T-helper 1 cell treated with Interleukin-12 subunit alpha and Interleukin-12 subunit beta and Interleukin-4 antibody, amounts not matched to agents 30 ng/mL and 1 ng/mL, for 36 hours (primary cell): ENCODE measurements around the gene PPP1R16B. TPM values are rescaled to one million over a fixed set of nuclear protein-coding genes. Genes with fewer than 3 reads are reported as not detected.

ENCODE experiments used
- intact Hi-C: fragments of 100-400 bp; cut with micrococcal nuclease; formaldehyde crosslinking; loops from one replicate; pipeline ENCODE4 v1.15.1; 2024
- total RNA-seq: library from RNA; stranded (reverse); gene quantifications from 2 replicates; pipeline ENCODE4 v1.2.3, GENCODE V29; 2022

Gene PPP1R16B
- total RNA-seq, 1 donor from 2014 or later, result 102 TPM

GRCh38 chr20:38842558-38842981 lies 37.1 kb downstream of the PPP1R16B start:
- intact Hi-C loops, result loop anchor here (1.0 to 2.0 kb wide), 5 partner anchors 9 to 51 kb away; partner anchors contain the start of gene PPP1R16B

- intact Hi-C loops, result loop anchor here (2.0 kb wide), 2 partner anchors 13 to 39 kb away; partner anchors contain the start of gene PPP1R16B
These were observed 37.8 kb downstream of the PPP1R16B start for GRCh38 chr20:38843346-38843745.

GRCh38 chr20:38844963-38845362 lies 39.5 kb downstream of the PPP1R16B start:
- intact Hi-C loops, result no loop called here

GRCh38 chr20:38847840-38848239 lies 42.3 kb downstream of the PPP1R16B start:
- intact Hi-C loops, result no loop called here

GRCh38 chr20:38853759-38854158 lies 48.3 kb downstream of the PPP1R16B start:
- intact Hi-C loops, result no loop called here

- intact Hi-C loops, result loop anchor here (5.0 kb wide), 1 partner anchor 38 kb away; no protein-coding TSS in a partner anchor
These were observed 49.2 kb downstream of the PPP1R16B start for GRCh38 chr20:38854654-38855066.

- intact Hi-C loops, result loop anchor here (5.0 kb wide), 1 partner anchor 37 kb away; no protein-coding TSS in a partner anchor
These were observed 49.9 kb downstream of the PPP1R16B start for GRCh38 chr20:38855356-38855755.

- intact Hi-C loops, result loop anchor here (2.0 to 5.0 kb wide), 2 partner anchors 14 to 36 kb away; no protein-coding TSS in a partner anchor
These were observed 51.1 kb downstream of the PPP1R16B start for GRCh38 chr20:38856570-38856969.

GRCh38 chr20:38857703-38858102 lies 52.2 kb downstream of the PPP1R16B start:
- intact Hi-C loops, result loop anchor here (2.0 to 5.0 kb wide), 3 partner anchors 15 to 35 kb away; no protein-coding TSS in a partner anchor

GRCh38 chr20:38859070-38859690 lies 53.7 kb downstream of the PPP1R16B start:
- intact Hi-C loops, result loop anchor here (2.0 to 5.0 kb wide), 2 partner anchors 14 to 33 kb away; no protein-coding TSS in a partner anchor

- intact Hi-C loops, result loop anchor here (2.0 to 5.0 kb wide), 2 partner anchors 13 to 32 kb away; no protein-coding TSS in a partner anchor
These were observed 54.4 kb downstream of the PPP1R16B start for GRCh38 chr20:38859857-38860256.

- intact Hi-C loops, result no loop called here
These were observed 55.5 kb downstream of the PPP1R16B start for GRCh38 chr20:38861071-38861401.

- intact Hi-C loops, result no loop called here
These were observed 56.7 kb downstream of the PPP1R16B start for GRCh38 chr20:38862226-38862625.

GRCh38 chr20:38863024-38863851 lies 57.7 kb downstream of the PPP1R16B start:
- intact Hi-C loops, result loop anchor here (1.0 kb wide), 1 partner anchor 10 kb away; no protein-coding TSS in a partner anchor

GRCh38 chr20:38864662-38865061 lies 59.2 kb downstream of the PPP1R16B start:
- intact Hi-C loops, result no loop called here

- intact Hi-C loops, result no loop called here
These were observed 61.0 kb downstream of the PPP1R16B start for GRCh38 chr20:38866265-38867061.

- intact Hi-C loops, result no loop called here
These were observed 61.5 kb downstream of the PPP1R16B start for GRCh38 chr20:38867062-38867359.

- intact Hi-C loops, result loop anchor here (5.0 kb wide), 3 partner anchors 39 to 124 kb away; partner anchors contain the start of genes ACTR5 and DHX35
These were observed 65.4 kb downstream of the PPP1R16B start for GRCh38 chr20:38870733-38871559.

GRCh38 chr20:38871560-38871953 lies 66.1 kb downstream of the PPP1R16B start:
- intact Hi-C loops, result loop anchor here (5.0 kb wide), 3 partner anchors 39 to 124 kb away; partner anchors contain the start of genes ACTR5 and DHX35

- intact Hi-C loops, result loop anchor here (2.0 to 5.0 kb wide), 4 partner anchors 13 to 125 kb away; partner anchors contain the start of genes ACTR5 and DHX35
These were observed 66.5 kb downstream of the PPP1R16B start for GRCh38 chr20:38872036-38872435.
